GM23338 (cell line): ENCODE results near the gene MTCL1. TPM values are rescaled to one million over a fixed set of nuclear protein-coding genes. Genes with fewer than 3 reads are reported as not detected.

Experiments
- ATAC-seq: fragments of 200-7000 bp; cut with Tn5 transposase; 3 replicates; pipeline ENCODE4 v1.9.1; 2020
- DNase-seq: peaks from one replicate; pipeline ENCODE4 v3.0.0-alpha.2; 2015; ENCODE audit warnings: low spot score
- H2AFZ ChIP-seq: fragments of 200-600 bp; sonication (generic); 2 replicates; pipeline ENCODE4 v1.8.0; 2016; ENCODE audit warnings: antibody characterized with exemption, mild to moderate bottlenecking, moderate library complexity
- H3F3A ChIP-seq: fragments of 200-600 bp; sonication (generic); replicated peaks from 2 replicates; pipeline ENCODE4 v1.8.0; 2017; ENCODE audit warnings: antibody characterized with exemption, mixed run types, low read depth
- H3K27ac ChIP-seq: fragments of 200-600 bp; sonication (generic); 2 replicates; pipeline ENCODE4 v1.6.1; 2016; ENCODE audit warnings: low read depth
- H3K27me3 ChIP-seq: fragments of 200-600 bp; sonication (generic); 2 replicates; pipeline ENCODE4 v1.8.0; 2016; ENCODE audit warnings: mild to moderate bottlenecking, mixed run types, moderate library complexity; ENCODE audit not compliant: insufficient read depth
- H3K36me3 ChIP-seq: fragments of 200-600 bp; sonication (generic); 2 replicates; pipeline ENCODE4 v1.8.0; 2016; ENCODE audit warnings: mild to moderate bottlenecking; ENCODE audit not compliant: insufficient read depth
- H3K4me1 ChIP-seq: fragments of 200-600 bp; sonication (generic); 2 replicates; pipeline ENCODE4 v1.8.0; 2016; ENCODE audit warnings: mild to moderate bottlenecking, moderate library complexity; ENCODE audit not compliant: insufficient read depth
- H3K4me2 ChIP-seq: fragments of 200-600 bp; sonication (generic); 2 replicates; pipeline ENCODE4 v1.7.1; 2017; ENCODE audit warnings: mixed run types
- H3K4me3 ChIP-seq: fragments of 200-600 bp; sonication (generic); 2 replicates; pipeline ENCODE4 v1.6.1; 2016; ENCODE audit warnings: mixed run types
- H3K79me2 ChIP-seq: fragments of 200-600 bp; sonication (generic); replicated peaks from 2 replicates; pipeline ENCODE4 v1.8.0; 2017; ENCODE audit warnings: mild to moderate bottlenecking; ENCODE audit not compliant: insufficient read depth
- H3K9me2 ChIP-seq: fragments of 200-600 bp; sonication (generic); 2 replicates; pipeline ENCODE4 v1.8.0; 2017; ENCODE audit not compliant: insufficient read depth
- H4K20me1 ChIP-seq: fragments of 200-600 bp; sonication (generic); replicated peaks from 2 replicates; pipeline ENCODE4 v1.8.0; 2017; ENCODE audit warnings: mild to moderate bottlenecking; ENCODE audit not compliant: insufficient read depth
- H3K27ac Mint-ChIP-seq: 2 replicates; pipeline ENCODE4 v1.8.0; 2020; ENCODE audit warnings: inconsistent platforms, mild to moderate bottlenecking, moderate library complexity, mixed read lengths
- H3K27me3 Mint-ChIP-seq: 3 replicates; pipeline ENCODE4 v1.8.0; 2022; ENCODE audit warnings: low read depth, mild to moderate bottlenecking, moderate library complexity, mixed read lengths, inconsistent platforms; ENCODE audit not compliant: insufficient read depth, poor library complexity
- H3K36me3 Mint-ChIP-seq: 3 replicates; pipeline ENCODE4 v1.8.0; 2021; ENCODE audit warnings: low read depth, mild to moderate bottlenecking, inconsistent platforms, moderate library complexity, mixed read lengths
- H3K4me1 Mint-ChIP-seq: 3 replicates; pipeline ENCODE4 v1.8.0; 2020; ENCODE audit warnings: mild to moderate bottlenecking, inconsistent platforms, mixed read lengths
- H3K4me3 Mint-ChIP-seq: 3 replicates; pipeline ENCODE4 v1.8.0; 2021; ENCODE audit warnings: moderate library complexity, mild to moderate bottlenecking, inconsistent platforms, mixed read lengths
- H3K9me3 Mint-ChIP-seq: 3 replicates; pipeline ENCODE4 v1.8.0; 2020; ENCODE audit warnings: moderate library complexity, mild to moderate bottlenecking, inconsistent platforms, mixed read lengths
- CREB1 ChIP-seq: fragments of 250-450 bp; sonication (Bioruptor Pico); IDR thresholded peaks from 2 replicates; pipeline ENCODE4 v1.5.0; 2020; ENCODE audit warnings: low read depth, mild to moderate bottlenecking, moderate library complexity
- CTCF ChIP-seq, 2 experiments: fragments of 200-600 bp in 1 of 2; sonication (generic) in 1 of 2; conservative IDR thresholded peaks; 2 replicates each; pipeline versions ENCODE4 v1.5.1 to v1.6.1; 2016 to 2017; ENCODE audit warnings: antibody characterized with exemption in 2 of 2, low read depth in 2 of 2, mild to moderate bottlenecking in 2 of 2, moderate library complexity in 1 of 2
- ETS1 ChIP-seq: IDR thresholded peaks from 2 replicates; pipeline ENCODE4 v1.6.1; 2016; ENCODE audit warnings: antibody characterized with exemption
- EZH2 ChIP-seq: fragments of 200-600 bp; sonication (generic); IDR thresholded peaks from one replicate; pipeline ENCODE4 v1.8.0; 2017; ENCODE audit warnings: antibody characterized with exemption, mild to moderate bottlenecking, low read depth; ENCODE audit not compliant: unreplicated experiment
- EZH2phosphoT487 ChIP-seq: fragments of 200-600 bp; sonication (generic); IDR thresholded peaks from one replicate; pipeline ENCODE4 v1.8.1; 2018; ENCODE audit warnings: antibody characterized with exemption; ENCODE audit not compliant: unreplicated experiment
- JUNB ChIP-seq: IDR thresholded peaks from one replicate; pipeline ENCODE4 v1.6.1; 2016; ENCODE audit warnings: antibody characterized with exemption; ENCODE audit not compliant: unreplicated experiment
- NANOG ChIP-seq: IDR thresholded peaks from 2 replicates; pipeline ENCODE4 v1.6.1; 2016; ENCODE audit warnings: antibody characterized with exemption, borderline replicate concordance
- POLR2AphosphoS5 ChIP-seq: IDR thresholded peaks from 2 replicates; pipeline ENCODE4 v1.6.1; 2016; ENCODE audit warnings: antibody characterized with exemption, low read depth
- REST ChIP-seq: IDR thresholded peaks from one replicate; pipeline ENCODE4 v1.6.1; 2018; ENCODE audit warnings: antibody characterized with exemption; ENCODE audit not compliant: unreplicated experiment
- STAT1 ChIP-seq: IDR thresholded peaks from one replicate; pipeline ENCODE4 v1.6.1; 2016; ENCODE audit warnings: antibody characterized with exemption; ENCODE audit not compliant: unreplicated experiment
- ZNF114 ChIP-seq: fragments of 250-450 bp; sonication (Bioruptor Pico); IDR thresholded peaks from 2 replicates; pipeline ENCODE4 v1.5.0; 2020; ENCODE audit warnings: mild to moderate bottlenecking, moderate library complexity
- ZNF331 ChIP-seq: fragments of 250-450 bp; sonication (Bioruptor Pico); IDR thresholded peaks from 2 replicates; pipeline ENCODE4 v1.5.0; 2020; ENCODE audit warnings: low read depth, mild to moderate bottlenecking, moderate library complexity
- ZNF462 ChIP-seq: fragments of 250-450 bp; sonication (Bioruptor Pico); IDR thresholded peaks from 2 replicates; pipeline ENCODE4 v1.5.0; 2020; ENCODE audit warnings: mild to moderate bottlenecking, moderate library complexity
- polyA plus RNA-seq: library from polyadenylated mRNA; unstranded; fragments of >200 nt; fragmentation: Nextera tagmentation; extraction: Ambion mirVana; gene quantifications from 2 replicates; pipeline ENCODE4 v1.2.1, GENCODE V29; 2016
- total RNA-seq: library from RNA; depleted of rRNA; stranded (reverse); fragments of >200 nt; shearing (Covaris generic); gene quantifications from 2 replicates; pipeline ENCODE4 v1.2.3, GENCODE V29; 2014

The MTCL1 gene
- total and polyA plus RNA-seq, 2 experiments from 2014 or later, result 14.4 to 45.0 TPM

GRCh38 chr18:8800445-8800844, 95.1 kb downstream of the MTCL1 start:
- Mint-ChIP-seq H3K27ac (peak overlapping the region; percentile 95), H3K9me3 (no peaks in the 10 kb centered on the region), H3K4me3 (no peak overlapping the region), H3K36me3 (peaks cover 23% of the 10 kb centered on the region; the same call in 1 of the 3 replicates), H3K4me1 (peaks cover 56% of the 10 kb centered on the region), H3K27me3 (peaks cover 2% of the 10 kb centered on the region)
- H3K36me3 ChIP-seq, result no peaks in the 10 kb centered on the region
- no peaks in the 10 kb centered on the region for H3K79me2 ChIP-seq
- H4K20me1 ChIP-seq, result no peaks in the 10 kb centered on the region
- ATAC-seq, result peak; percentile 69
- peak overlapping the region; percentile 84 for H3K27ac ChIP-seq
- H3K4me1 ChIP-seq, result peaks cover 31% of the 10 kb centered on the region
- H3K4me3 ChIP-seq, result no peak overlapping the region
- H2AFZ ChIP-seq, result no peak overlapping the region
- H3K4me2 ChIP-seq, result 0 out of 2 replicates have a peak overlapping the region, but pooled peaks have one; percentile 8
- H3F3A ChIP-seq, result no peaks in the 10 kb centered on the region
- no peaks in the 10 kb centered on the region for H3K27me3 ChIP-seq
- TF ChIP-seq ZNF462 (no peak), CREB1 (CRISPR knock-in tag) (no peak), NANOG (no peak), POLR2AphosphoS5 (no peak), REST (no peak), ZNF331 (CRISPR knock-in tag) (no peak), ETS1 (no peak), ZNF114 (CRISPR knock-in tag) (no peak), CTCF (conservative IDR thresholded peaks at IDR 0.05; ENCODE audit: low read depth in 2 of 2) (no peak), EZH2 (no peak), STAT1 (no peak), EZH2phosphoT487 (no peak), JUNB (no peak)
- peak; percentile 77 for DNase-seq
- H3K9me2 ChIP-seq, result no peaks in the 10 kb centered on the region
